ENCODE data around the gene HOMER1.

Gene HOMER1

DNA sequence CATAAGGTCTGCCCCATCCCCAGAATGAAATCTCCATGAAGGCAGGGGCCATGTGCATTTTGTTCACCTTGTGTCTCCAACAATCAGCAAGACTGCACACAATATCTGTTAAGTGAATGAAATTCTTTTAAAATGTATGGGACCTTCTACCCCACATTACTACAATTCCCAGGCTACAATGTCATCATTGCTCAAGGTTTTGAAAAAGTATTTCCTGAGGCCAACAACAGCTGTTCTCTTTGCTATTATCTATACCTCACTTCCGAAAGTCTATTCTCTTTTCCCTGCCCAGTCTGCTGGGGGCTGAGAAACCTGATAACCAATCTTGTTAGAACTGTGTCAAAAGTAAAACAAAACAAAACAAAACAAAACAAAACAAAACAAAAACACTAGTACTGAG lies 29.2 kb downstream of the HOMER1 start:
- no peaks in the 10 kb centered on the region for H3K4me1 ChIP-seq
- no peak for DNase-seq
- no peak overlapping the region for H3K4me3 ChIP-seq (ENCODE audit: low read depth, low read length)
- TF ChIP-seq, protein P1, sequence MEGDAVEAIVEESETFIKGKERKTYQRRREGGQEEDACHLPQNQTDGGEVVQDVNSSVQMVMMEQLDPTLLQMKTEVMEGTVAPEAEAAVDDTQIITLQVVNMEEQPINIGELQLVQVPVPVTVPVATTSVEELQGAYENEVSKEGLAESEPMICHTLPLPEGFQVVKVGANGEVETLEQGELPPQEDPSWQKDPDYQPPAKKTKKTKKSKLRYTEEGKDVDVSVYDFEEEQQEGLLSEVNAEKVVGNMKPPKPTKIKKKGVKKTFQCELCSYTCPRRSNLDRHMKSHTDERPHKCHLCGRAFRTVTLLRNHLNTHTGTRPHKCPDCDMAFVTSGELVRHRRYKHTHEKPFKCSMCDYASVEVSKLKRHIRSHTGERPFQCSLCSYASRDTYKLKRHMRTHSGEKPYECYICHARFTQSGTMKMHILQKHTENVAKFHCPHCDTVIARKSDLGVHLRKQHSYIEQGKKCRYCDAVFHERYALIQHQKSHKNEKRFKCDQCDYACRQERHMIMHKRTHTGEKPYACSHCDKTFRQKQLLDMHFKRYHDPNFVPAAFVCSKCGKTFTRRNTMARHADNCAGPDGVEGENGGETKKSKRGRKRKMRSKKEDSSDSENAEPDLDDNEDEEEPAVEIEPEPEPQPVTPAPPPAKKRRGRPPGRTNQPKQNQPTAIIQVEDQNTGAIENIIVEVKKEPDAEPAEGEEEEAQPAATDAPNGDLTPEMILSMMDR (IDR thresholded peaks at IDR 0.05; ENCODE audit: low read depth, low read length): no peak
- H3K27me3 ChIP-seq: peaks cover 6% of the 10 kb centered on the region
- no peaks in the 10 kb centered on the region for H3K9me3 ChIP-seq
- H3K36me3 ChIP-seq: no peaks in the 10 kb centered on the region

- TF ChIP-seq, protein P1 (IDR thresholded peaks at IDR 0.05; ENCODE audit: low read depth, low read length): no peak
- Histone ChIP-seq H3K4me1 (no peaks in the 10 kb centered on the region), H3K4me3 (ENCODE audit: low read depth, low read length) (no peak overlapping the region), H3K27me3 (peaks cover 4% of the 10 kb centered on the region), H3K36me3 (no peaks in the 10 kb centered on the region), H3K9me3 (no peaks in the 10 kb centered on the region)
- DNase-seq: no peak
Measured at GRCh38 chr5:79481574-79481973, 32.4 kb downstream of the HOMER1 start.

GRCh38 chr5:79480991-79481390 lies 32.9 kb downstream of the HOMER1 start:
- Histone ChIP-seq H3K4me3 (ENCODE audit: low read depth, low read length) (no peak overlapping the region), H3K27me3 (peaks cover 4% of the 10 kb centered on the region), H3K36me3 (no peaks in the 10 kb centered on the region)

DNA sequence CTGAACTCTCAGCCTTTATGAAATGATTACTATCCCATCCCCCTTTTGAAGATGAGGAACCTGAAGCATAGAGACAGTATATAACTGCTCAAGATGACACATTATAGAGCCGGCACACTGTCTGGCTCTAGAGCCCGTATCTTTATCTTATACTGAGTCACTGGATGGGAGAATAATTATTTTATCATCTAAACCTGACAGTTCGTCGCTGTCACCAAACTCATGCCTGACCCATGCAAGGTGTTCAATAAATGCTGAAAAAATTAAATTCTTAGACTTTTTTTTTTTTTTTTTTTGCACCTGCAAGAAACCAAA lies 38.8 kb downstream of the HOMER1 start:
- Histone ChIP-seq H3K4me3 (ENCODE audit: low read depth, low read length) (no peak overlapping the region), H3K27me3 (no peaks in the 10 kb centered on the region; the same call in 1 of the 2 replicates), H3K36me3 (no peaks in the 10 kb centered on the region), H3K9me3 (no peaks in the 10 kb centered on the region), H3K4me1 (no peaks in the 10 kb centered on the region)
- TF ChIP-seq, protein P1 (IDR thresholded peaks at IDR 0.05; ENCODE audit: low read depth, low read length): no peak
- no peak for DNase-seq

More at GRCh38 chr5:79480991-79481390, 32.9 kb downstream of the HOMER1 start:
- DNase-seq: no peak
- Histone ChIP-seq H3K9me3 (no peaks in the 10 kb centered on the region), H3K4me1 (no peaks in the 10 kb centered on the region)
- TF ChIP-seq, protein P1 (IDR thresholded peaks at IDR 0.05; ENCODE audit: low read depth, low read length): no peak

- DNase-seq: no peak
- no peaks in the 10 kb centered on the region for H3K4me1 ChIP-seq
- TF ChIP-seq, protein P1 (IDR thresholded peaks at IDR 0.05; ENCODE audit: low read depth, low read length): no peak
- no peaks in the 10 kb centered on the region for H3K36me3 ChIP-seq
- no peaks in the 10 kb centered on the region for H3K9me3 ChIP-seq
- H3K4me3 ChIP-seq (ENCODE audit: low read depth, low read length): no peak overlapping the region
- no peaks in the 10 kb centered on the region; the same call in 1 of the 2 replicates for H3K27me3 ChIP-seq
Measured at GRCh38 chr5:79474367-79475151, 39.4 kb downstream of the HOMER1 start.

DNA sequence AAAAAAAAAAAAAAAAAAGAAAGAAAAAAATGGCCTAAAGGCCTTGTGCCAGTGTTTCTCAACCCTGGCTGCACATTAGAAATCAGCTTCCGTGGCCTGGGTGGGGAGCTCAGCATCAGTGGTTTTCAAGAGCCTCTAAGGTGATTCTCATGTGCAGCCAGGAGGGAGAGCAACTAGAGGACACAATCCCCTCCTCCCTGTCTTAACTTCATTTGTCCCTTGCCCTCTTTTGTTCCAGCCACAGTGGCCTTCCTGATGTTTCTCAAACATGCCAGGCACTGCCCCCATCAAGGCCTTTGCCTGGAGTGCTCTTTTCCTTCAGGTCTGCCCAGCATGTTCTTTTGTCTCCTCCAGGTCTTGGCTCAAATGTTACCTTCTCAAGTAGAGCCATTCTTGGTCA lies 42.4 kb downstream of the HOMER1 start:
- Histone ChIP-seq H3K36me3 (no peaks in the 10 kb centered on the region), H3K4me3 (ENCODE audit: low read depth, low read length) (no peak overlapping the region), H3K4me1 (no peaks in the 10 kb centered on the region), H3K9me3 (no peaks in the 10 kb centered on the region), H3K27me3 (peaks cover 6% of the 10 kb centered on the region; the same call in 1 of the 2 replicates)
- TF ChIP-seq, protein P1 (IDR thresholded peaks at IDR 0.05; ENCODE audit: low read depth, low read length): no peak
- no peak for DNase-seq
